Measurements from ENCODE around the gene SCARF1.
A peak's percentile ranks its signal among the peaks of the same experiment; 100 is the strongest.

Gene SCARF1

GRCh38 chr17:1648963-1649843 is 3.7 kb upstream of the SCARF1 start:
- DNase-seq (ENCODE audit: low spot score): peak; percentile 90

GRCh38 chr17:1648173-1648962 is 2.8 kb upstream of the SCARF1 start:
- no peak for DNase-seq (ENCODE audit: low spot score)

- DNase-seq (ENCODE audit: low spot score): no peak
These were observed 2.3 kb upstream of the SCARF1 start for GRCh38 chr17:1647802-1648171.

GRCh38 chr17:1646199-1646875 is 805 bp upstream of the SCARF1 start:
- DNase-seq (ENCODE audit: low spot score): no peak

- peak; percentile 66 for DNase-seq (ENCODE audit: low spot score)
These were observed 882 bp downstream of the SCARF1 start for GRCh38 chr17:1644493-1645206.

- peak; percentile 46 for DNase-seq (ENCODE audit: low spot score)
These were observed 1.5 kb downstream of the SCARF1 start for GRCh38 chr17:1643999-1644492.

DNA sequence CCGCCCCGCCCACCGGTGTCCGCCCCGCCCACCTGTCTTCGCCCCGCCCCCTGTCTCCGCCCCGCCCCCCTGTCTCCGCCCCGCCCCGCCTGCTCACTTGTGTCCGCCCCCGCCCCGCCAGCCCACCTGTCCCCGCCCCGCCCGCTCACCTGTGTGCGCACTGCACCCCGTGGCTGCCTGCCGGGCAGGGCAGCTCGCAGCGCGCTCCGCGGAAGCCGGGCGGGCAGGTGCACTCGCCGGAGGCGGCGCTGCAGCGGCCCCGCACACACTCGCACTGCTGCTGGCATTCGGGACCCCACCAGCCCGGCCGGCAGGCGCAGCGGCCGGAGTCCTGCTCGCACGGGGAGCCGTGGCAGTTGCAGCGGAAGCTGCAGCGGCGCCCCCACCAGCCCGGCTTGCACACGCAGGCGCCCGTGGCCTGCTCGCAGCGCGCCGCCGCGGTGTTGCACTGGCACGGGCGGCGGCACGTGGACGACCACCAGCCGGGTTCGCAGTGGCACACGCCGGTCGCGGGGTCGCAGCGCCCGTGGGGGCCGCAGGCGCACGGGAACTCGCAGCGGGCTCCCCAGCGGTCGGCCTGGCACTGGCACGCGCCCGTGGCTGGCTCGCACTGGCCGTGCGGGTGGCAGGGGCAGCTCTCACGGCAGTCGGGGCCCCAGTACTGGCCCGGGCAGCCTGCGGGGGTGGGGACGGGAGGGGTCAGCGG is 2.1 kb downstream of the SCARF1 start:
- DNase-seq (ENCODE audit: low spot score): peak; percentile 76

- DNase-seq (ENCODE audit: low spot score): no peak
These were observed 4.5 kb downstream of the SCARF1 start for GRCh38 chr17:1641065-1641403.

GRCh38 chr17:1640329-1641064 is 5.0 kb downstream of the SCARF1 start:
- DNase-seq (ENCODE audit: low spot score): no peak

GRCh38 chr17:1639549-1640180 is 5.9 kb downstream of the SCARF1 start:
- no peak for DNase-seq (ENCODE audit: low spot score)

DNA sequence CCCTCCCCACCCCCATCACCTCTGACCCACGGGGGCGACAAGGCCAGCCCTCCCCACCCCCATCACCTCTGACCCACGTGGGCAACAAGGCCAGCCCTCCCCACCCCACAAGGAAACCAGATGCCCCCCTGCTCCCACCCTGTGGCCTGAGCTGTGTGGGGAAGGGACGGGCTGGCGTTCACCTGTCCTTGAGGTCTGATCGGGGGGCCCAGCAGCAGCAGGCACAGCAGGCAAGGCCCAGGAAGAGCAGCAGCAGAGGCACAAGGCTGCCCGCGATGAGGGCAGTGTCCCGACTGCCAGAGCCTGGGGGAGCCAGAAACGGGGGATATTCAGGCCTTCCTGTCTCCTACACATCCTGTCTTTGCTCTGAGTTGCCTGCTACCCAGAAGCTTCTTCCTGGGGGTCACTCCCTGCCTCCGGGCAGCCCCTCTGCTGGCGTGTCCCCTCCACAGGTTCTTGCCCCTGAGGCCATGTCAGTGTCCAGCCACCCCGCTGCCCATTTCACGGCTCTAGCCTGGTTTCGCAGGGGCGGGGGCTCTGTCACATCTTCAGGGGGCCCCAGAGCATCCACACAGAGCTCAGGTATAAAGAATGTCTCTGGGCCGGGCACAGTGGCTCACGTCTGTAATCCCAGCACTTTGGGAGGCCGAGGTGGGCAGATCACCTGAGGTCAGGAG is 6.8 kb downstream of the SCARF1 start:
- no peak for DNase-seq (ENCODE audit: low spot score)

GRCh38 chr17:1638171-1638590 is 7.4 kb downstream of the SCARF1 start:
- no peak for DNase-seq (ENCODE audit: low spot score)

DNA sequence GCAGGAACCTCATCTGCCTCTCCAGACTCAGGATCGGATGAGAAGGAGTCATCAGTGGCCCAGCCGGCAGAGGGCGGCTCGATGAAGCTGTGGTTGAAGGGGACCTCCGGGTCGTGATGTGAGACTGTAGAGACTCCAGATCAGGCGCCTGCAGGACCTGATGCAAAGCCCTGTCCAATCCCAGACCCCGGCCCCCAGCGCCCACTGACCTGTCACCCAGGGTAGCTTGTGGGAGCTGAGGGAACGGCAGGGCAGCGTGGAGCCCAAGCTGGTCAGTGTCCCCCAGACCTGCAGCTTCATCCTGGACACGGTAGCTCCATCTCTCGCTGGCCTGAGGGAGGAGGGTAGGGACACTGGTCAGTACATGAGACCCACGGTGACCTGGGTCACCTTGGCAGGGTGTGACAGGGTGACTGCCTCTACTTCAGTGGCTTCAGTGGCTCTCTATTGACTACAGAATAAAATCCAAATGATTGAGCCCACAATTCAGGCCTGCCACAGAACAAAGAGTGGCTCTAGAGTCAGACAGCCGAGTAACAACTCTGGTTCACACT is 8.7 kb downstream of the SCARF1 start:
- DNase-seq (ENCODE audit: low spot score): no peak

DNA sequence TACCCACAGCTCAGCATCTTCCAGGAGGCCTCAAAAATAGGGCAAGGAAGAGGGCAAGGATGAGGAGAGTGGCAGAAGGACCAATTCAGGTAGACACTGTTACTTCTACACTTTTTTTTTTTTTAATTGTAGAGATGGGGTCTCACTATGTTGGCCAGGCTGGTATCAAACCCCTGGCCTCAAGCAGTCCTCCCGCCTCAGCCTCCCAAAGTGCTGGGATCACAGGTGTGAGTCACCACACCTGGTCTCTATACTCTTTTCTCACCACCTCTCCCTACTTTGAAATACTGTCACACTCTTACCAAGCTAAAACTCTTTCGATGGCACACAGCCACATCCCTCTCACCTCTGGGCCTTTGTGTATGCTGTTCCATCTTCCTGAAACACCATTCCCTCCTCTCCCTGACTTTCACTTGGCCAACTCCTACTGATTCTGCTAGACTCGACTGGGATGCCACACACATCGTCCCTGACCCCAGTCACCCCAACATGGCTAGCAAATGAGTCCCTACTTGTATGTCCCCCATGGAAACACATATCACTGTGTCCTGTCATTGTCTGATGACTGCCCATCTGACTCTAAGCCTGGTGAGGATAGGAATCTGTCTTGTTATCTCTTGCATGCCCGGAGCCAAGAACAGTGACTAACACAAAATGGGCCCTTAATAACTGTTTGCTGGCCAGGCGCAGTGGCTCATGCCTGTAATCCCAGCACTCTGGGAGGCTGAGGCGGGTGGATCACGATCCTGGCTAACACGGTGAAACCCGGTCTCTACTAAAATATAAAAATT is 9.7 kb downstream of the SCARF1 start:
- DNase-seq (ENCODE audit: low spot score): no peak

DNA sequence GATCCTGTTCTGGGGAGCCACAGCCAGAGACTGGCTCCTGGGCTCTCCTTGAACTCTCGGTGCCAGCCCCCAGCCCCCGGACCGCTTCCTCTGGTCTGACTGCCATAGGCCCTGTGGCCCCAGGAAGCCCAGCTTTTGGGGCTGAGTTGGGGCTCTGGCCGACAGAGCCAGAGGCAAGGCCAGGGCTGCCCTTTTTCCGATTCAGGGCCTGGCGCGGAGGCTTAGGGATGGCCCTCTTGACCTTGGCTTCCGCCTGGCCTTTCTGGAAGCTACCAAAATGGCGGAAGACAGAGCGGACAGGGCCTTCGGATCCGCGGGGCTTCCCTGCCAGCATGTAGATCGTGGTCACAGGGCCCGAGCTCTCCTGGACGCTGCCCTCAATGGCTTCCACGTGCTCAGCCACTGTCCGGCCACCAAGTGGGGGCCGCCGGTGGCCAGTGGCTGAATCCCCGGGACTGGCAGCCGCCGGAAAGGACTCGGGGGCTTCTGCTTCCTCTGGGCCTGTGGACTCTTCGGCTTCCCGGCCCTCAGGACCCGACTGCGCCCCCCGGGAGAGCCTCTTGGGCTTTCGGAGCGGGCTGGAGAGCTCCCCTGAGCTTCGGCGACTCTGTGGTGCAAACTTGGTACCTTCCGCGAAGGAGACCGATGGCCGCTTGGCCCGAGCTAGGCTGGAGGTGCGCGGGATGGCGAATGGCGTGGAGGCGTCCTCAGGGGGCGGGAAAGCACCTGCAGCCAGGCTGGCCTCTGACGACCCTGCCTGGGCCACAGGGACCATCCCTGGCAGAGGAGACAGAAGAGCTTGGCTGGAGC is 10.5 kb downstream of the SCARF1 start:
- no peak for DNase-seq (ENCODE audit: low spot score)

GRCh38 chr17:1630662-1631061 is 14.9 kb downstream of the SCARF1 start:
- no peak for DNase-seq (ENCODE audit: low spot score)

GRCh38 chr17:1629504-1630310 is 15.8 kb downstream of the SCARF1 start:
- peak; percentile 55 for DNase-seq (ENCODE audit: low spot score)
